ENCODE results near the gene SLC18A2. TPM values are rescaled to one million over a fixed set of nuclear protein-coding genes. Genes with fewer than 3 reads are reported as not detected.

Gene SLC18A2
- total RNA-seq, 1 experiment from 2014 or later: 4.0 TPM

GRCh38 chr10:117246997-117247671 lies 6.2 kb downstream of the SLC18A2 start:
- Histone ChIP-seq H3K4ac (ENCODE audit: low read depth, low read length) (no peak overlapping the region), H3K23me2 (ENCODE audit: insufficient read length, low read depth, low read length, poor library complexity, severe bottlenecking) (no peaks in the 10 kb centered on the region), H2BK20ac (ENCODE audit: low read depth, low read length, poor library complexity, severe bottlenecking) (no peak overlapping the region), H3K56ac (ENCODE audit: insufficient read length, low read depth, low read length) (no peak overlapping the region), H2BK15ac (ENCODE audit: low read depth, low read length) (no peak overlapping the region), H2BK5ac (ENCODE audit: insufficient read length, low read length) (no peak overlapping the region), H3K14ac (ENCODE audit: insufficient read depth, low read length) (no peak overlapping the region), H3K79me2 (ENCODE audit: insufficient read depth, low read length) (no peaks in the 10 kb centered on the region), H3K23ac (ENCODE audit: insufficient read length, low read depth, low read length) (no peak overlapping the region), H3K9ac (ENCODE audit: extremely low read depth, insufficient read length, low read length) (no peak overlapping the region), H3K4me2 (ENCODE audit: insufficient read depth, insufficient read length, low read length) (no peak overlapping the region), H4K8ac (replicated peaks; ENCODE audit: insufficient read length, low read depth, low read length) (no peak overlapping the region), H2AK5ac (ENCODE audit: insufficient read length, low read length) (no peak overlapping the region), H3K27ac (ENCODE audit: insufficient read length, low read depth, low read length) (no peak overlapping the region), H3K27me3 (ENCODE audit: insufficient read depth, low read length) (peaks cover 7% of the 10 kb centered on the region; the same call in 1 of the 2 replicates), H2BK120ac (ENCODE audit: low read depth, low read length, poor library complexity, severe bottlenecking) (no peak overlapping the region), H2AFZ (ENCODE audit: low read length) (no peak overlapping the region), H3T11ph (ENCODE audit: low read length) (no peak overlapping the region), H3K18ac (ENCODE audit: insufficient read length, low read depth, low read length) (no peak overlapping the region), H4K5ac (ENCODE audit: insufficient read length, low read depth, low read length) (no peak overlapping the region), H3K9me3 (ENCODE audit: control insufficient read depth, low read depth, low read length) (no peaks in the 10 kb centered on the region), H3K79me1 (ENCODE audit: insufficient read depth, low read depth, low read length, poor library complexity, severe bottlenecking) (no peaks in the 10 kb centered on the region), H4K20me1 (ENCODE audit: control insufficient read depth, insufficient read depth, insufficient read length) (no peaks in the 10 kb centered on the region), H3K4me1 (ENCODE audit: insufficient read depth, low read length) (no peaks in the 10 kb centered on the region), H2BK12ac (ENCODE audit: insufficient read length, low read depth, low read length) (no peak overlapping the region), H4K91ac (ENCODE audit: insufficient read length, low read depth, low read length) (no peak overlapping the region)
- no peak for TF ChIP-seq CTCF (conservative IDR thresholded peaks at IDR 0.05)
- Mint-ChIP-seq H3K9me3 (no peaks in the 10 kb centered on the region), H3K36me3 (ENCODE audit: insufficient read depth in 1 of 3, low read depth in 3 of 3) (no peaks in the 10 kb centered on the region; a peak in 1 of 7 replicates), H3K27me3 (ENCODE audit: low read depth) (peaks cover 46% of the 10 kb centered on the region), H3K4me3 (no peak overlapping the region), H3K27ac (no peak overlapping the region), H3K4me1 (peaks cover 6 to 15% of the 10 kb centered on the region in 2 experiments)
- DNase-seq: no peak
- no CpG with 5 or more reads among the region's 3 CpGs for WGBS (ENCODE audit: extremely low coverage, insufficient read length, low lambda C conversion rate)

Measured in H9 (cell line).